ENCODE results near the gene BTN1A1.
A peak's percentile ranks its signal among the peaks of the same experiment; 100 is the strongest.
"Not testable (repeated sequence)": the region's sequence is repeated elsewhere in the genome, so short reads cannot be mapped to it uniquely, and the experiment has no call there.

BTN1A1 gene

DNA sequence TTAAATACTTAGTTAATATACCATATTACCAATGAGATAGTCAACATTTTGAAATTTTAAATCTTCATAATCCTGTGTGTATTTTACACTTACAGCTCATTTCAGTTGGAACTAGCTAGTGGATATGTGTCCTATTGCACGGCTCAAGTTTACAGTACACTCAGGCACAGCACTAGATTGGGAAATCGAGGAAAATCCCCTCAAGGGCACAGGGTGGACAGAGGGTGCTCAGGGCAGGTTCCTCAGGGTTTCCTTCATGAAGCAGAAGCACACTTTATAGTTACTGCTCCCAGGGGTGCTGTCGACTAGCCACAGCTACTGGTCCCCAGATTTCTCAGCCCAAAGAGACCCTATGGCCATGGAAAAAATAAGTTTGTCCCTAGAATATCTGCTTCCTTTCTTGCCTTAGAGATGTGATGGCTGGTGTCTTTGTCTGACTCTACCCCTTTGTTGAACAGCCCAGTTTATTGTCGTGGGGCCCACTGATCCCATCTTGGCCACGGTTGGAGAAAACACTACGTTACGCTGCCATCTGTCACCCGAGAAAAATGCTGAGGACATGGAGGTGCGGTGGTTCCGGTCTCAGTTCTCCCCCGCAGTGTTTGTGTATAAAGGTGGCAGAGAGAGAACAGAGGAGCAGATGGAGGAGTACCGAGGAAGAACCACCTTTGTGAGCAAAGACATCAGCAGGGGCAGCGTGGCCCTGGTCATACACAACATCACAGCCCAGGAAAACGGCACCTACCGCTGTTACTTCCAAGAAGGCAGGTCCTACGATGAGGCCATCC is 40.9 kb upstream of the BTN1A1 start:
- POLR2A ChIA-PET = no interaction called here

DNA sequence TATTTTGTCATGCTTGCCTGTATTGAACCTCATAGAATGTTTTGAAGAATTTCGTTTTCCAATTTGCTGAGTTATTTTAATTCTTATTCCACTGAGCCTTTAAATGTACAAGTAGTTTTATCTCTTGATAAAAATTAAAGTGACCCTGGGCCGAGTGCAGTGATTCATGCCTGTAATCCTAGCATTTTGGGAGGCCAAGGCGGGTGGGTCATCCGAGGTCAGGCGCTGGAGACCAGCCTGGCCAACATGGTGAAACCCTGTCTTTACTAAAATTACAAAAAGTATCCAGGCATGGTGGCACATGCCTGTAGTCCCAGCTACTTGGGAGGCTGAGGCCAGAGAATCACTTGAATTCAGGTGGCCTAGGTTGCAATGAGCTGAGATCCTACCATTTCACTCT is 38.8 kb upstream of the BTN1A1 start:
- peaks cover 0 to 30% (median 13%) of the 10 kb centered on the region in 4 experiments for H3K4me1 ChIP-seq (ENCODE audit: control extremely low read depth in 1 of 4, control insufficient read depth in 4 of 4, insufficient read depth in 4 of 4, low read length in 3 of 4)
- H3K4me3 ChIP-seq (ENCODE audit: control insufficient read depth in 1 of 7, extremely low read depth in 1 of 7, insufficient read depth in 4 of 7, low read depth in 2 of 7, low read length in 6 of 7); H3K27ac ChIP-seq (ENCODE audit: insufficient read depth in 1 of 2, low read depth in 1 of 2, low read length in 2 of 2, poor library complexity in 1 of 2, severe bottlenecking in 2 of 2); H3K9me3 ChIP-seq (ENCODE audit: control extremely low read depth in 1 of 5, control insufficient read depth in 4 of 5, insufficient read depth in 2 of 5, low read depth in 1 of 5, low read length in 4 of 5); H3K27me3 ChIP-seq (replicated peaks in 2 of 5; ENCODE audit: control insufficient read depth in 4 of 5, insufficient read depth in 5 of 5, low read length in 4 of 5); DNase-seq; CTCF ChIA-PET; POLR2A ChIA-PET: not testable (repeated sequence)
- H3K36me3 ChIP-seq (ENCODE audit: control insufficient read depth in 4 of 4, insufficient read depth in 4 of 4, low read length in 3 of 4) = peaks cover 16 to 63% (median 57%) of the 10 kb centered on the region in 4 experiments
- WGBS (ENCODE audit: insufficient coverage) = 100% methylated on average over 3 of the region's 5 CpGs

More for the DNA sequence above, 40.9 kb upstream of the BTN1A1 start:
- 94% methylated on average over 15 of the region's 16 CpGs for WGBS (ENCODE audit: insufficient coverage)
- peaks cover 0 to 30% (median 13%) of the 10 kb centered on the region in 4 experiments for H3K4me1 ChIP-seq (ENCODE audit: control extremely low read depth in 1 of 4, control insufficient read depth in 4 of 4, insufficient read depth in 4 of 4, low read length in 3 of 4)
- DNase-seq = no peak
- H3K36me3 ChIP-seq (ENCODE audit: control insufficient read depth in 4 of 4, insufficient read depth in 4 of 4, low read length in 3 of 4) = peaks cover 4 to 41% (median 36%) of the 10 kb centered on the region in 4 experiments
- H3K4me3 ChIP-seq (ENCODE audit: control insufficient read depth in 1 of 7, extremely low read depth in 1 of 7, insufficient read depth in 4 of 7, low read depth in 2 of 7, low read length in 6 of 7) = peak overlapping the region in 3 of 7 experiments; percentile 17 to 99 (median 91)
- CTCF ChIA-PET = interaction anchor here (1.0 kb wide), 1 partner anchor 14 kb away, joined by 3 read pairs; no protein-coding TSS in a partner anchor
- H3K27ac ChIP-seq (ENCODE audit: insufficient read depth in 1 of 2, low read depth in 1 of 2, low read length in 2 of 2, poor library complexity in 1 of 2, severe bottlenecking in 2 of 2) = peak overlapping the region in 1 of 2 experiments; percentile 22
- H3K9me3 ChIP-seq (ENCODE audit: control extremely low read depth in 1 of 5, control insufficient read depth in 4 of 5, insufficient read depth in 2 of 5, low read depth in 1 of 5, low read length in 4 of 5) = no peaks in the 10 kb centered on the region
- H3K27me3 ChIP-seq (replicated peaks in 2 of 5; ENCODE audit: control insufficient read depth in 4 of 5, insufficient read depth in 5 of 5, low read length in 4 of 5) = no peaks in the 10 kb centered on the region

- POLR2A ChIA-PET = no interaction called here
- Histone ChIP-seq H3K4me1 (ENCODE audit: control extremely low read depth in 1 of 4, control insufficient read depth in 4 of 4, insufficient read depth in 4 of 4, low read length in 3 of 4) (peaks cover 0 to 18% (median 3%) of the 10 kb centered on the region in 4 experiments), H3K36me3 (ENCODE audit: control insufficient read depth in 4 of 4, insufficient read depth in 4 of 4, low read length in 3 of 4) (peaks cover 21 to 88% (median 73%) of the 10 kb centered on the region in 4 experiments), H3K27me3 (replicated peaks in 2 of 5; ENCODE audit: control insufficient read depth in 4 of 5, insufficient read depth in 5 of 5, low read length in 4 of 5) (no peaks in the 10 kb centered on the region), H3K9me3 (ENCODE audit: control extremely low read depth in 1 of 5, control insufficient read depth in 4 of 5, insufficient read depth in 2 of 5, low read depth in 1 of 5, low read length in 4 of 5) (no peaks in the 10 kb centered on the region), H3K27ac (ENCODE audit: insufficient read depth in 1 of 2, low read depth in 1 of 2, low read length in 2 of 2, poor library complexity in 1 of 2, severe bottlenecking in 2 of 2) (no peak overlapping the region), H3K4me3 (ENCODE audit: control insufficient read depth in 1 of 7, extremely low read depth in 1 of 7, insufficient read depth in 4 of 7, low read depth in 2 of 7, low read length in 6 of 7) (no peak overlapping the region)
- CTCF ChIA-PET = interaction anchor here (1.3 kb wide), 1 partner anchor 57 kb away, joined by 3 read pairs; no protein-coding TSS in a partner anchor
- no peak for DNase-seq
- WGBS (ENCODE audit: insufficient coverage) = 90% methylated on average over 2 of the region's 4 CpGs
These were observed 36.1 kb upstream of the BTN1A1 start for GRCh38 chr6:26464014-26464413.

- ChIA-PET POLR2A (no interaction called here), CTCF (interaction anchor here (1.0 to 1.3 kb wide), 2 partner anchors 11 to 58 kb away, joined by 3 to 5 read pairs; no protein-coding TSS in a partner anchor)
- Histone ChIP-seq H3K9me3 (ENCODE audit: control extremely low read depth in 1 of 5, control insufficient read depth in 4 of 5, insufficient read depth in 2 of 5, low read depth in 1 of 5, low read length in 4 of 5) (no peaks in the 10 kb centered on the region), H3K36me3 (ENCODE audit: control insufficient read depth in 4 of 4, insufficient read depth in 4 of 4, low read length in 3 of 4) (peaks cover 24 to 89% (median 71%) of the 10 kb centered on the region in 4 experiments), H3K27ac (ENCODE audit: insufficient read depth in 1 of 2, low read depth in 1 of 2, low read length in 2 of 2, poor library complexity in 1 of 2, severe bottlenecking in 2 of 2) (no peak overlapping the region), H3K4me1 (ENCODE audit: control extremely low read depth in 1 of 4, control insufficient read depth in 4 of 4, insufficient read depth in 4 of 4, low read length in 3 of 4) (peaks cover 0 to 12% (median 0%) of the 10 kb centered on the region in 4 experiments), H3K4me3 (ENCODE audit: control insufficient read depth in 1 of 7, extremely low read depth in 1 of 7, insufficient read depth in 4 of 7, low read depth in 2 of 7, low read length in 6 of 7) (no peak overlapping the region), H3K27me3 (replicated peaks in 2 of 5; ENCODE audit: control insufficient read depth in 4 of 5, insufficient read depth in 5 of 5, low read length in 4 of 5) (no peaks in the 10 kb centered on the region)
- 95% methylated on average over 7 of the region's 7 CpGs for WGBS (ENCODE audit: insufficient coverage)
- no peak for DNase-seq
These were observed 35.5 kb upstream of the BTN1A1 start for GRCh38 chr6:26464416-26465131.

- no peak overlapping the region for H3K27ac ChIP-seq (ENCODE audit: insufficient read depth in 1 of 2, low read depth in 1 of 2, low read length in 2 of 2, poor library complexity in 1 of 2, severe bottlenecking in 2 of 2)
- no peaks in the 10 kb centered on the region for H3K27me3 ChIP-seq (replicated peaks in 2 of 5; ENCODE audit: control insufficient read depth in 4 of 5, insufficient read depth in 5 of 5, low read length in 4 of 5)
- peaks cover 24 to 78% (median 63%) of the 10 kb centered on the region in 4 experiments for H3K36me3 ChIP-seq (ENCODE audit: control insufficient read depth in 4 of 4, insufficient read depth in 4 of 4, low read length in 3 of 4)
- WGBS (ENCODE audit: insufficient coverage) = 100% methylated on average over 2 of the region's 3 CpGs
- ChIA-PET POLR2A (no interaction called here), CTCF (interaction anchor here (1.0 kb wide), 1 partner anchor 9 kb away, joined by 5 read pairs; no protein-coding TSS in a partner anchor)
- DNase-seq = no peak
- H3K4me1 ChIP-seq (ENCODE audit: control extremely low read depth in 1 of 4, control insufficient read depth in 4 of 4, insufficient read depth in 4 of 4, low read length in 3 of 4) = peaks cover 0 to 3% (median 0%) of the 10 kb centered on the region in 4 experiments
- H3K9me3 ChIP-seq (ENCODE audit: control extremely low read depth in 1 of 5, control insufficient read depth in 4 of 5, insufficient read depth in 2 of 5, low read depth in 1 of 5, low read length in 4 of 5) = no peaks in the 10 kb centered on the region
- H3K4me3 ChIP-seq (ENCODE audit: control insufficient read depth in 1 of 7, extremely low read depth in 1 of 7, insufficient read depth in 4 of 7, low read depth in 2 of 7, low read length in 6 of 7) = no peak overlapping the region
These were observed 34.3 kb upstream of the BTN1A1 start for GRCh38 chr6:26465776-26466175.

DNA sequence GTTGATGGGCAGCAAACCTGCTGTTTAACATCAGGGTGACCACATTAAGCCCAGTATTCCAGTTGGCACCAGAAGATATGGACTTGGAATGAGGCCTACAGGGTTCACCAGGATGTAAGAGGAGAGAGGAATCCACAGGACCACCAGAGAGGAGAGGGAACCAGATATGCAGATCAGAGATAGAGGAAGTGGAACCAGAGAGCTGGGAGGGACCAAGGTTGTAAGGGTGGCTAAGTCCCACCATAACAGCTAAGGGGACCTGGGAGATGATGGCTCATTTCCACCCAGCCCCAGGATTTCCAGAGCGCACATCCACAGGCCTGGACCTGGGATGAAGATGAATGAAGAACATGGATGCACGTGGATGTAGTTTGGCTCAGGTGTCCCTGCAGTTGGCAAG is 31.3 kb upstream of the BTN1A1 start:
- Histone ChIP-seq H3K9me3 (ENCODE audit: control extremely low read depth in 1 of 5, control insufficient read depth in 4 of 5, insufficient read depth in 2 of 5, low read depth in 1 of 5, low read length in 4 of 5) (peaks cover 0 to 7% (median 0%) of the 10 kb centered on the region in 5 experiments), H3K4me3 (ENCODE audit: control insufficient read depth in 1 of 7, extremely low read depth in 1 of 7, insufficient read depth in 4 of 7, low read depth in 2 of 7, low read length in 6 of 7) (no peak overlapping the region), H3K27me3 (replicated peaks in 2 of 5; ENCODE audit: control insufficient read depth in 4 of 5, insufficient read depth in 5 of 5, low read length in 4 of 5) (no peaks in the 10 kb centered on the region), H3K27ac (ENCODE audit: insufficient read depth in 1 of 2, low read depth in 1 of 2, low read length in 2 of 2, poor library complexity in 1 of 2, severe bottlenecking in 2 of 2) (no peak overlapping the region), H3K4me1 (ENCODE audit: control extremely low read depth in 1 of 4, control insufficient read depth in 4 of 4, insufficient read depth in 4 of 4, low read length in 3 of 4) (peaks cover 0 to 9% (median 5%) of the 10 kb centered on the region in 4 experiments), H3K36me3 (ENCODE audit: control insufficient read depth in 4 of 4, insufficient read depth in 4 of 4, low read length in 3 of 4) (peaks cover 22 to 55% (median 44%) of the 10 kb centered on the region in 4 experiments)
- no peak for DNase-seq
- ChIA-PET CTCF (no interaction called here), POLR2A (no interaction called here)
- 93% methylated on average over 2 of the region's 2 CpGs for WGBS (ENCODE audit: insufficient coverage)
